Peyer's patch (tissue), 4 donors: ENCODE measurements around the gene EXOC8.

Experiments
- CTCF ChIP-seq, 6 experiments: fragments of 450-650 bp in 4 of 6; fragments of 200-600 bp in 2 of 6; sonication (generic) in 1 of 6; IDR thresholded peaks; one replicate each; pipeline ENCODE4 v1.5.1; 2017 to 2019; ENCODE audit warnings: antibody characterized with exemption in 6 of 6, mild to moderate bottlenecking in 3 of 6, moderate library complexity in 1 of 6
- POLR2A ChIP-seq, 2 donors: fragments of 450-650 bp; IDR thresholded peaks; one replicate each; pipeline ENCODE4 v1.5.1; 2017; ENCODE audit warnings: antibody characterized with exemption in 2 of 2, mild to moderate bottlenecking in 2 of 2, moderate library complexity in 2 of 2

GRCh38 chr1:231295938-231296337 lies 41.7 kb downstream of the EXOC8 start:
- TF ChIP-seq POLR2A (IDR thresholded peaks at IDR 0.05) (no peak), CTCF (IDR thresholded peaks at IDR 0.05) (no peak)
